Forelimb muscle (tissue), 1 donor: ENCODE results near the gene GPR21. TPM values are rescaled to one million over a fixed set of nuclear protein-coding genes. Genes with fewer than 3 reads are reported as not detected.

Source experiments
- DNase-seq: peaks from one replicate; pipeline ENCODE4 v3.0.0-alpha.2; 2013; ENCODE audit warnings: low read depth
- polyA plus RNA-seq: library from polyadenylated mRNA; unstranded; fragments of 120-200 nt; gene quantifications from one replicate; pipeline ENCODE4 v1.2.1, GENCODE V29; 2013; ENCODE audit not compliant: insufficient read length

Gene GPR21
- polyA plus RNA-seq, 1 donor: 0.44 TPM

DNA sequence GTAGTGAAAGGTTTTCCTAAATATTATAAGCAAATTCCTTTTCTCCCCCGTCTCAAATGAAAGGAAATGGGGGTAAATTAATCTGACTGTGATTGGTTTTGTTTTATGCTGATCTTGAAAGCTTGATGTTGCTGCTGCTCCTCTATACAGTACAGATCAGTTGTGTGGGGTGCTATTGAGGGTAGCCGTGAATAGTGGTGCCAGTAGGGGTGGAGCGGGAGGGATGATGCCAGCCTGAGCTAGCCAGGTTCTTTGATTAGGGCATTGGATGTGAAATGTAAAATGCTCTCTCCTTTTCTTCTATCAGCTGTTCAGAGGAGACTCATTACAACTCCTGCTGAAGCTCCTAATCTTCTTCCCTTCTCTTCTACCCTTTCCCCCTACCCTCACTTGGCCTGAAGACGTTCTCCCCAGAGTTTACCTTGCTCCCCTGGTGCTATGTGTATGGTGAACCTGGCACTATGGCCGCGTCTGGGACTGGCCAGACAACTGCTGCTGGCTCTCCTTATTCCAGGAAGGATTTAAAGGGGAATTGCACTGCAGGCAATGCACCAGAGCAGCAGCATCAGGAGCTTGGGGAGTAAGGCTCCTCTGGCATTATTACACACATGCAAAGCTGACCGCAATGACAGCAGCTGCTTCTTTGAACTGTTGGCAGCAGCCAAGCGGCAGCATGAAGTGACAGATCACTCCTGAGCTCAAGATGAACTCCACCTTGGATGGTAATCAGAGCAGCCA, 566 bp downstream of the GPR21 start:
- no peak for DNase-seq

DNA sequence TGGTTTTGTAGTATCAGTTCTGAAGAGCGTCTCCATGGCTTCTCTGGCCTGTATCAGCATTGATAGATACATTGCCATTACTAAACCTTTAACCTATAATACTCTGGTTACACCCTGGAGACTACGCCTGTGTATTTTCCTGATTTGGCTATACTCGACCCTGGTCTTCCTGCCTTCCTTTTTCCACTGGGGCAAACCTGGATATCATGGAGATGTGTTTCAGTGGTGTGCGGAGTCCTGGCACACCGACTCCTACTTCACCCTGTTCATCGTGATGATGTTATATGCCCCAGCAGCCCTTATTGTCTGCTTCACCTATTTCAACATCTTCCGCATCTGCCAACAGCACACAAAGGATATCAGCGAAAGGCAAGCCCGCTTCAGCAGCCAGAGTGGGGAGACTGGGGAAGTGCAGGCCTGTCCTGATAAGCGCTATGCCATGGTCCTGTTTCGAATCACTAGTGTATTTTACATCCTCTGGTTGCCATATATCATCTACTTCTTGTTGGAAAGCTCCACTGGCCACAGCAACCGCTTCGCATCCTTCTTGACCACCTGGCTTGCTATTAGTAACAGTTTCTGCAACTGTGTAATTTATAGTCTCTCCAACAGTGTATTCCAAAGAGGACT, 1.5 kb downstream of the GPR21 start:
- DNase-seq: no peak

- DNase-seq: no peak
Observed at GRCh38 chr9:123035791-123036190, 2.3 kb downstream of the GPR21 start.

DNA sequence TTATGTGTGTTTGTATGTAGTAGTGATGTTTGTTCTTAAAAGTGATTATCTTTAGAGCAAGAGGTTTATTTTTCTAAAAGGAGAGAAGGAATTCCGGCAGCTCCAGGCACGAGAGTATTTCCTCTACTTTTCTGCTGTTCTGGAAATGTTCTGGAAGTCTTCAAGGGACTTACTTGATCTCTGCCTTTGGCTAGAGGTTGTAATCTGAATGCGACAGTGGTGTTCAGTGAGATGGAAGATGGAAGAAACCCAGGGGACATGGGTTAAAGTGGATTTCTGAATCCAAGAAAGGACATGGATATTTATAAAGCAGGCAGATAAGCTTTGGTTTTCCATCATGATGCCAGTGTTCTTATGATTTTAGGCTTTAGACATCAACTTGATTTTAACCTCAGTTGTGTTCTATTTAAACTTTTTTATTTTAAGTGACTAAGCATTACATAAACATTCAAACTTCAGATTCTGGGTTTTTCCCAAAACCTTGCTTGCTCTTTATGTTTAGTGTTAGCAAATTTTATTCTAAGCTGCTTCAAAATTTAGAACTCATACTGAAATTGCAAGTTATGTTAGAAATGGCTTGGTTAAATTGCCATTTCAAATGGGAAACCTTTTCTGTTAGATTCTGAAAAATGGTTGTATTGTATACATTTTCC, 3.6 kb downstream of the GPR21 start:
- no peak for DNase-seq

DNA sequence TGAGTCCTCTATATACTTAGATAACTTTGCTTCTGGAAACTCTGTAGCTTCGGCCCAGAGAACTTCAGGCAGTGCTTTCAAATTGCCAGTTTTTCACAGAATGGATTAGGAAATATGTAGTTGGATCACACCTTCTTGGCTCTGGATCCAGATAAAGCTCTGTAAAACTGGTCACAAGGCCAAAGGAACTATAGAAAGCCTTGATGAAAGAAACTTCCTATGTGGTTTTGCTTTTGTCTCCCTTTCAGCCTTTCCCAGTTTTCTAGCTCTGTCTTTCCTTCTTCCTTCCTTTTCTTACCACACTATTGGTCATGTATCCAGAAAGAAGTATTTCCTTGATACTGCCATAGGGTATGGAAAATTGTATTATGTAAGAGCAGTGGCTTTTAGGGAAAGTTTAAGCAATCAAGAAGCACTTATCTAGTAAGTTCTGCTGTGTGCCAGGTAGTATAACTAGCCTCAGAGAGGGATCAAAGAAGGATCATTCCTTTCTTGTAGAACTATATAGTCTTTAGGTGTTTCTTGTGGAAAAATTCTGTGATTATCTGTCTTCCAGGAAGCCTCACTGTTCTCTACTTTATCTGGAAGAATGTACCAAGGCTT, 6.3 kb downstream of the GPR21 start:
- DNase-seq: no peak

- no peak for DNase-seq
Observed at GRCh38 chr9:123040801-123041200, 7.3 kb downstream of the GPR21 start.

DNA sequence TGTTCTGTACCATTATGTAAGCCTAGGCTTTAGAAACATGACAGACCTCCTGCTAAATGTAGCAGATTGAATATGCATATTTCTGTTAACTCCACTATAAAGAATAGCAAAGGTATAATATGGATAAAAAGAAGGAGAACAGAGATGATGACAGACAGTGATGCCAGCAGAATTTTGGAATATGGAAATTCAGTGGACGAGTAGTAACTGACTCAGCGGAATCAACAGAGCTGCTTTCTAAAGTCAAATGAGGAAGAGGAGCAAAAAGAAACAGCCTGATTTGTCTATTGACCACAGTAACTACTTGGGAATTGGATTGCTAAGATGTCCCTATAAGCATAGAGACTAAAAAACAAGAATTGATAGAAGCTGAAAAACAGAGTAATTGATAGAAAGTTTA, 8.0 kb downstream of the GPR21 start:
- no peak for DNase-seq

GRCh38 chr9:123043081-123043939, 9.8 kb downstream of the GPR21 start:
- DNase-seq: no peak

DNA sequence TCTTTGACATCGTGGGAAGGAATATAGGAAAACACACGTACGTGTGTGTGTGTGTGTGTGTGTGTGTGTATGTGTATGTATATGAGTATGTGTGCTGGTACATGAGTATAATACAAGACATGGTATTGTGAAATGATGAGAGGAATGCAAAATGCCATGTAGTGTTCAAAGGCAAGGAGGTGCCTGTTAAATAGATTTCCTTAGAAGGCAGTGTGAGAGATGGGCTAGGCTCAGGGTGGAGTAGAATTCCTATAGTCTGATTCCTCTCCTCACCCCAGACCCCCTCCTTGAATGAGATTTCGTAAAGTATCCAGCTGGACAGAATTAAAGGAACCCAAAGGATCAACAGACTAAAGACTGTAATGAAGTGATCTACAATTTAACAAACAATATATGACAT, 11.1 kb downstream of the GPR21 start:
- no peak for DNase-seq

- DNase-seq: no peak
Observed at GRCh38 chr9:123046406-123047195, 13.1 kb downstream of the GPR21 start.

- DNase-seq: no peak
Observed at GRCh38 chr9:123048748-123049147, 15.3 kb downstream of the GPR21 start.

DNA sequence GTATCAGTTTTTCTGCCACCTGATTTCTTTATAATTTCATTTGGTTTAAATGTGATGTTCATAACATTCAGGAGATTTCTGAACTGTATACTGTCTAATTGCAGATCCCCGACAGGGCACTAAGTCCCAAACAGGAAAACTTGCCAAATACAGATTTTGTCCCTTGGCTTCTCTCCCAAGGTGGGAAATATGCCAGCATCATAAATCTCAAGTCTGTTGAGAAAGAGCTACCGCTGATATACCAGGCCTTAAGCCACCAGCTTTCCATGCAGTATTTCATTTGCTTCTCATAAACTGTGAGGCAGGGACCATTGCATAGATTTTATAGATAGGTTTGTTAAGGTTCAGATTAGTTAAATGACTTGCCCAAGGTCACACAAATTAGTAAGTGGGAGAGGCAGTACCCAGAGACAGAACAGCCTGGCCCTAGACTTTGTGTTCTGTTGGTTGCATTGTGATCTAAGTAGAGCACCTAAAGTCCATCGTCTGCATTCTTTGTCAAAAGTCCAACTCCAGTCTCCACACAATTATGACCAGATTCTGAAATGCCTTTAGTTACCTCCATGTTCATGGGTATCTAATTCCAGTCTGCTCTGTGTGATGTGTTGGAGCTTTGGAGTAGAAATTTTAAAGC, 16.2 kb downstream of the GPR21 start:
- no peak for DNase-seq

GRCh38 chr9:123053046-123053445, 19.6 kb downstream of the GPR21 start:
- DNase-seq: no peak

- DNase-seq: no peak
Observed at GRCh38 chr9:123053711-123054110, 20.2 kb downstream of the GPR21 start.

- DNase-seq: no peak
Observed at GRCh38 chr9:123058834-123059233, 25.4 kb downstream of the GPR21 start.

GRCh38 chr9:123059472-123060220, 26.2 kb downstream of the GPR21 start:
- no peak for DNase-seq

GRCh38 chr9:123061216-123061615, 27.7 kb downstream of the GPR21 start:
- no peak for DNase-seq

DNA sequence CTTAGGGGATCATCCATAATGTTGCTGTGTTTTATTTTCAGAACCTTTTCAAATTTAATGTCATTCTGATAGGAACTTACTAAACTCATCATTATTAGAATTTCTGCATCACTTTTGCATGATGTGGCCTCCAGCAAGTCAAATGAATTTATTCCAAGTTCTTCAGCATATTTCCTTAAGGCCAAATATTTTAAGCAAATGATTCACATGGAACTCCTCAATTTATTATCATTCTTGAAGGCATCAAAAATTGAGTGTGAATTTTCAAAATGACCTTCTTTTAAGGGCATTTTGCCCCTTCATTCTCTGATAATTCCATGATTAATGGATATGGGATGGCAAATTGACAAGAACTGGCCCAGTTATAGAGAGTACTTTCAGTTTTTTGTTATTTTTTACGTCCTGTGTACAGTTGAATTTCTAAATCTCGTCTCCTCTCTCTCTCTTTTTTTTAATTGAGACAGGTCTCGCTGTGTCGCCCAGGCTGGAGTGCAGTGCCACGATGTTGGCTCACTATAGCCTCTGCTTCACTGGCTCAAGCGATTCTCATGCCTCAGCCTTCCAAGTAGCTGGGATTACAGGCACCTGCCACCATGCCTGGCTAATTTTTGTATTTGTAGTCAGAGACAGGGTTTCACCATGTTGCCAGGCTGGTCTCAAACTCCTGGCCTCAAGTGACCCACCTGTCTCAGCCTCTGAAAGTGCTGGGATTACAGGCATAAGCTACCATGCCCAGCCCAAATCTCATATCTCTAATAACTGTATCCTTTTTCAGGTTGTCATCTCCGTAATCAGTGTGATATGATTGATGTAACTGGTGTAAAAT, 29.1 kb downstream of the GPR21 start:
- no peak for DNase-seq

DNA sequence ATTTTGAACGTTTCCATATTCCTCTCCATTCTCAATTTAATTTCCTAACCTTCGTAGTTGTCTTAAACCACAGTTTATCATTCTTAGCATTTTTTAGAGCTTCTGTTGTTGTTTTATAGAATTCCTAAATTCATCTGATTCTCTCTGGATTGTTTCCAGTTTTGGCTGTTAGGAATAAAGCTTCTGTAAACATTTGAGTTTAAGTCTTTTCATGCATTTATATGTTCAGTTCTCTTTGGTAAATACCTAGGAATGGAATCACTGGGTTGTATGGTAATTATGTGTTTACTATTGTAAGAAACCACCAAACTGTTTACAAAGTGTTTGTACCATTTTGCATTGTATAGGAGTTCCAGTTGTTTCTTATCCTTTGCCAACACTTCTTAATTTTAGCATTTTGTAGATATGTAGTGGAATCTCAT, 29.7 kb downstream of the GPR21 start:
- no peak for DNase-seq
